SU-DHL-6 (cell line): Measurements from ENCODE around the gene CNTN5.

Source experiments
- EZH2phosphoT487 ChIP-seq: fragments of 200-600 bp; sonication (generic), shearing (Covaris generic); conservative IDR thresholded peaks from 2 replicates; pipeline ENCODE4 v1.6.1; 2018; ENCODE audit warnings: mild to moderate bottlenecking, antibody characterized with exemption, low read length, moderate library complexity, mixed read lengths
- TF ChIP-seq, protein P1 (sequence below): fragments of 200-600 bp; sonication (generic); IDR thresholded peaks from one replicate; pipeline ENCODE4 v1.5.1; 2017; ENCODE audit warnings: antibody characterized with exemption, mild to moderate bottlenecking, low read length, moderate library complexity; ENCODE audit not compliant: insufficient read depth, poor library complexity, severe bottlenecking

GRCh38 chr11:99065121-99065520 lies 44.4 kb downstream of the CNTN5 start:
- TF ChIP-seq, protein P1, sequence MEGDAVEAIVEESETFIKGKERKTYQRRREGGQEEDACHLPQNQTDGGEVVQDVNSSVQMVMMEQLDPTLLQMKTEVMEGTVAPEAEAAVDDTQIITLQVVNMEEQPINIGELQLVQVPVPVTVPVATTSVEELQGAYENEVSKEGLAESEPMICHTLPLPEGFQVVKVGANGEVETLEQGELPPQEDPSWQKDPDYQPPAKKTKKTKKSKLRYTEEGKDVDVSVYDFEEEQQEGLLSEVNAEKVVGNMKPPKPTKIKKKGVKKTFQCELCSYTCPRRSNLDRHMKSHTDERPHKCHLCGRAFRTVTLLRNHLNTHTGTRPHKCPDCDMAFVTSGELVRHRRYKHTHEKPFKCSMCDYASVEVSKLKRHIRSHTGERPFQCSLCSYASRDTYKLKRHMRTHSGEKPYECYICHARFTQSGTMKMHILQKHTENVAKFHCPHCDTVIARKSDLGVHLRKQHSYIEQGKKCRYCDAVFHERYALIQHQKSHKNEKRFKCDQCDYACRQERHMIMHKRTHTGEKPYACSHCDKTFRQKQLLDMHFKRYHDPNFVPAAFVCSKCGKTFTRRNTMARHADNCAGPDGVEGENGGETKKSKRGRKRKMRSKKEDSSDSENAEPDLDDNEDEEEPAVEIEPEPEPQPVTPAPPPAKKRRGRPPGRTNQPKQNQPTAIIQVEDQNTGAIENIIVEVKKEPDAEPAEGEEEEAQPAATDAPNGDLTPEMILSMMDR = no peak
- no peak for TF ChIP-seq EZH2phosphoT487
